ENCODE data around the gene PRMT1.
"Not testable (repeated sequence)": the region's sequence is repeated elsewhere in the genome, so short reads cannot be mapped to it uniquely, and the experiment has no call there.

PRMT1 gene

DNA sequence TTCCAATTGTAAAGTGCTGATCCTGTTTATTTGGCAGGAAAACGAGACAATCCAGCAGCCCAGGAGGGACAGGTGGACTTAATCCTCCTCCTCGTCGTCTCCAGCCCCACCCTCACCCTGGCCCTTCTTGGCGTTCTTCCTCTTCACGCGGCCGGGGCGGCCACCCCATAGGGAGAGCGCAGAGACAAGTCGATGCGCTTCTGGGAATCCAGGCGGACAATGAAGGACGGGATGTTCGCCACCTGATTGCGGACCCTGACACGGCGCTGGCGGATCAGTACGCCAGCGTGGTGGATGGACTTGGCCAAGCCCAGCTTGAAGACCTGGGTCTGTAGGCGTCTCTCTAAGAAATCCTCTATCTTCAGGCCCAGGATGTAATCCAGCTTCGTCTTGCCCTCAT lies 42.3 kb downstream of the PRMT1 start:
- H3K36me3 ChIP-seq (ENCODE audit: control insufficient read depth in 2 of 2, insufficient read depth in 2 of 2, low read length in 2 of 2); H3K27ac ChIP-seq (ENCODE audit: low read depth in 2 of 2, low read length in 2 of 2); H3K4me1 ChIP-seq (ENCODE audit: control insufficient read depth in 2 of 2, insufficient read depth in 2 of 2, low read length in 2 of 2); H3K9me3 ChIP-seq (ENCODE audit: control insufficient read depth in 2 of 2, low read length in 2 of 2); H3K9ac ChIP-seq (ENCODE audit: low read depth in 1 of 2, low read length in 2 of 2); H3K27me3 ChIP-seq (ENCODE audit: control insufficient read depth in 2 of 2, insufficient read depth in 2 of 2, low read length in 2 of 2); H3K4me3 ChIP-seq (ENCODE audit: low read length in 2 of 2): not testable (repeated sequence)

GRCh38 chr19:49727217-49728030 lies 50.4 kb downstream of the PRMT1 start:
- no peak overlapping the region for H3K9ac ChIP-seq (ENCODE audit: low read depth in 1 of 2, low read length in 2 of 2)
- no peak overlapping the region for H3K4me3 ChIP-seq (ENCODE audit: low read length in 2 of 2)
- no peak overlapping the region for H3K27ac ChIP-seq (ENCODE audit: low read depth in 2 of 2, low read length in 2 of 2)
- H3K36me3 ChIP-seq (ENCODE audit: control insufficient read depth in 2 of 2, insufficient read depth in 2 of 2, low read length in 2 of 2), result no peaks in the 10 kb centered on the region
- H3K9me3 ChIP-seq (ENCODE audit: control insufficient read depth in 2 of 2, low read length in 2 of 2), result no peaks in the 10 kb centered on the region
- no peaks in the 10 kb centered on the region for H3K27me3 ChIP-seq (ENCODE audit: control insufficient read depth in 2 of 2, insufficient read depth in 2 of 2, low read length in 2 of 2)
- no peaks in the 10 kb centered on the region for H3K4me1 ChIP-seq (ENCODE audit: control insufficient read depth in 2 of 2, insufficient read depth in 2 of 2, low read length in 2 of 2)

DNA sequence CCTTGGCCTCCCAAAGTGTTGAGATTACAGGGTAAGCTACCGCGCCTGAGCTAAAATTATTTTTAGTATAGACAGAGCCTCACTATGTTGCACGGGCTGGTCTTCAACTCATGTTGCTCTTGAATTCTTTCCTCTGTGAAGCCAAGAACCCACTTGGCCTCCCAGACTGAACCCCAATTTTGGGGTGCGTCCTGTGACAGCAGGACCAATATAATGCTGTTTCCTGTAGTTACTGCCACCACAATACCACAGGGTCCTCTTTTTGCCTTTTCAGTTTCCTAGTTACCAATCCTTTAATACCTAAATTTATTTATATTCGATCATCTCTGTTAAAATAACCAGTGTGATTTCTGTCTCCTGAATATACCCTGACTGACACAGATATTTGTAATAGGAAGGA lies 53.1 kb downstream of the PRMT1 start:
- Histone ChIP-seq H3K4me1 (ENCODE audit: control insufficient read depth in 2 of 2, insufficient read depth in 2 of 2, low read length in 2 of 2) (no peaks in the 10 kb centered on the region), H3K9me3 (ENCODE audit: control insufficient read depth in 2 of 2, low read length in 2 of 2) (no peaks in the 10 kb centered on the region), H3K27me3 (ENCODE audit: control insufficient read depth in 2 of 2, insufficient read depth in 2 of 2, low read length in 2 of 2) (no peaks in the 10 kb centered on the region), H3K4me3 (ENCODE audit: low read length in 2 of 2) (no peak overlapping the region), H3K9ac (ENCODE audit: low read depth in 1 of 2, low read length in 2 of 2) (no peak overlapping the region), H3K36me3 (ENCODE audit: control insufficient read depth in 2 of 2, insufficient read depth in 2 of 2, low read length in 2 of 2) (no peaks in the 10 kb centered on the region), H3K27ac (ENCODE audit: low read depth in 2 of 2, low read length in 2 of 2) (no peak overlapping the region)
